ENCODE measurements around the gene KCTD10.

GRCh38 chr12:109473006-109473405 is 4.1 kb downstream of the KCTD10 start:
- no peak for TF ChIP-seq CTCF (IDR thresholded peaks at IDR 0.05; ENCODE audit: insufficient read depth, low read length)
- no peak for TF ChIP-seq POLR2AphosphoS5 (IDR thresholded peaks at IDR 0.05; ENCODE audit: low read depth)
- no peak for TF ChIP-seq GABPA (IDR thresholded peaks at IDR 0.05; ENCODE audit: low read depth)
- TF ChIP-seq REST (IDR thresholded peaks at IDR 0.05; ENCODE audit: insufficient replicate concordance, low read depth) = no peak

Measured in HL-60 (cell line).